NCI-H82 (cell line): ENCODE data around the gene FHDC1.
"Not testable (repeated sequence)": the region's sequence is repeated elsewhere in the genome, so short reads cannot be mapped to it uniquely, and the experiment has no call there.

ENCODE experiments used
- DNase-seq: peaks from one replicate; lab custom pipeline; 2025; lab: John Stamatoyannopoulos, UW

Gene FHDC1

DNA sequence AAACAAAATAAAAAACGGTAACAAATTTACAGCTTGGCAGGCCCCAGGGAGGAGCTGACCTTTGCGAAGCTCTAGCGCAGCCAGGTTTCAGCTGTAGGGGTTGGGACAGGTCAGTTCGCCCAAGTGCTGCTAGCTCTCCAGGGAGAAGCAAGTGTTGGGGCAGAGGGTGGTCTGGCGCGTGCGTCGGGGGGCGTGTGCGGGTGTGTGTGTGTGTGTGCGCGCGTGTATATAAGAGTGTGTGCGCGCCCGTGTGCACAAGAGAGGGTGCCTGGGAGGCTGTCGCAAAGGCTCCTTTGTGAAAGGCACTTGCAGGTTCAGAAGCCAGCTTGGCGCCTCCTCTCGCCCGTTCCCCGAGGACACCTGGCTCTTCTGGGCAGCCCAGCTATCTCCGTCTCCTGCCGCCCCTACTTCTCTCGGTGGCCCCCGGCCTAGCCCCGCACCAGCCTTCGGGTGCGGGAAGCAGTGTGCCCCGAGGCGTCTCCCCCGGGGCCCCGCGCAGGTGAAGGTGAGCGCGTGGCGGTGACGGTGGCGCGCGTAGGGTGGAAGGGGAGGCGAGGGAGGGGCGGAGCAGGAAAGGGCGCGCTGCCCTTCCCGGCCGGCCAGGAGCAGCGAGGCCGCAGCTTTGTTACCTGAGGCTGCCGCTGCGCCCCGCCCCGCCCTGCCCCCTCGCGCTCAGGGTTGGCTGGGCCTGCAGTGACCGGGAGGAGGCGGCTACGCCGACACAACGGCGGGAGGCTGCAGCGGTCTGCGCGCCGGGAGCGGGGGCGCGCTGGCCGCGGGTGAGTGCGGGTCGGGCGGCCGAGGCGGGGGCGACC lies at the start of gene FHDC1:
TSS of gene FHDC1 (plus strand) at position 693 of the 815 bp plus-strand sequence. CDS start 6,735 bp downstream, outside the sequence.
- peak; percentile 36 for DNase-seq

GRCh38 chr4:152887981-152888380 lies 48.1 kb upstream of the FHDC1 start:
- DNase-seq, result no peak

DNA sequence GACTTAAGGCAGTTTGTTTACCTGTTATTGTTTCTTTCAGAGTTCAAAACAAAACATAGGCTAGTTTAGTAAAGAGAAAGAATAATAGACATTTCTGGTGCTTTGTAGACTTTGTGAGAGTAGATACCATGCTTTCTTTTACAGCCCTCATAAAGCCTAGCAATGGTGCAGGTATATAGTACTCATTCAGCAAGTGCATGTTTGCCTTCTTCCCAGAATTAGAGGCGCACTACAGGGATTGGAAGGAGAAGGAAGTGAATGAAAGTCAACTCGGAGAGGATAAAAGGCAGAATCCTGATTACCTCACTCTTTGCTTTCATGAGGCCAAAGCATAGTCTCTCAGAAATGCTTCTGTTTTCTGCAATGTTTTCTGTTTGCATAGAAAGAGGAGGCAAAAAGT lies 43.1 kb upstream of the FHDC1 start:
- no peak for DNase-seq

DNA sequence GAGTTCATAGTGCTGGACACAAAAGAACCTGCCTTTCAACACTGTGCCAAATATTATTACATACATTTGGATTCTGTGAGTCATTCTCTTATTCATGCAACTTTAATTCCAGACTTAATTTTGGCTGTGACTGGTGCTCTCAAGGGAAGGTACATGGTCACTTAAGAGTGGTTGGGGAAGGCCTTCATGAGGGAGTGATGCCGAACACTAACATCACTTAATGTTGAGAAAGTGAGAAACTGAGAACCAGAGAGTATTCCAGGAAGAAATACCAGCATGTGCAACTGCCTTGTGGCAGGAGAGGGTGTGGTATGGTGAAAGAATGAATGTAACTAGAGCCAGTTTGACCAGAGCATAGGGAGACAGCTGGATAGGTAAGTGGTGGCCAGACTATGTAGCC lies 41.5 kb upstream of the FHDC1 start:
- no peak for DNase-seq

- no peak for DNase-seq
These were observed 39.3 kb upstream of the FHDC1 start for GRCh38 chr4:152896811-152897210.

DNA sequence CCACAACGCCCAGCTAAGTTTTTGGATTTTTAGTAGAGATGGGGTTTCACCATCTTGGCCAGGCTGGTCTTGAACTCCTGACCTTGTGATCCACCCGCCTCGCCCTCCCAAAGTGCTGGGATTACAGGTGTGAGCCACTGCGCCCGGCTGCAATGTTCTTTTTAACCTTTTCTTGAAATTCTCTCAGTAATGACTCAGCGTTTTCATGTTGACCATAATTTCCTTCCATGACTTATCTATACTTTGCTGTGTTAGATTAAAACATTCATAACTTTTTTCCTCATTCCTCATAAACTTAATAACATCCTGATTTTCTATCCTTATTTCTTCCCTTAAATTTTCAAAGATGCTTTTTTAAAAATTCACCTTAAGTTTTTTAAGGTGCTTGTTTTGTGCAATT lies 38.0 kb upstream of the FHDC1 start:
- DNase-seq, result not testable (repeated sequence)

- DNase-seq, result no peak
These were observed 37.5 kb upstream of the FHDC1 start for GRCh38 chr4:152898606-152899005.

GRCh38 chr4:152900395-152900794 lies 35.7 kb upstream of the FHDC1 start:
- DNase-seq, result no peak

- DNase-seq, result no peak
These were observed 34.9 kb upstream of the FHDC1 start for GRCh38 chr4:152901205-152901604.

- no peak for DNase-seq
These were observed 32.5 kb upstream of the FHDC1 start for GRCh38 chr4:152903658-152904057.

GRCh38 chr4:152909901-152910300 lies 26.2 kb upstream of the FHDC1 start:
- no peak for DNase-seq

- no peak for DNase-seq
These were observed 25.6 kb upstream of the FHDC1 start for GRCh38 chr4:152910521-152910920.

DNA sequence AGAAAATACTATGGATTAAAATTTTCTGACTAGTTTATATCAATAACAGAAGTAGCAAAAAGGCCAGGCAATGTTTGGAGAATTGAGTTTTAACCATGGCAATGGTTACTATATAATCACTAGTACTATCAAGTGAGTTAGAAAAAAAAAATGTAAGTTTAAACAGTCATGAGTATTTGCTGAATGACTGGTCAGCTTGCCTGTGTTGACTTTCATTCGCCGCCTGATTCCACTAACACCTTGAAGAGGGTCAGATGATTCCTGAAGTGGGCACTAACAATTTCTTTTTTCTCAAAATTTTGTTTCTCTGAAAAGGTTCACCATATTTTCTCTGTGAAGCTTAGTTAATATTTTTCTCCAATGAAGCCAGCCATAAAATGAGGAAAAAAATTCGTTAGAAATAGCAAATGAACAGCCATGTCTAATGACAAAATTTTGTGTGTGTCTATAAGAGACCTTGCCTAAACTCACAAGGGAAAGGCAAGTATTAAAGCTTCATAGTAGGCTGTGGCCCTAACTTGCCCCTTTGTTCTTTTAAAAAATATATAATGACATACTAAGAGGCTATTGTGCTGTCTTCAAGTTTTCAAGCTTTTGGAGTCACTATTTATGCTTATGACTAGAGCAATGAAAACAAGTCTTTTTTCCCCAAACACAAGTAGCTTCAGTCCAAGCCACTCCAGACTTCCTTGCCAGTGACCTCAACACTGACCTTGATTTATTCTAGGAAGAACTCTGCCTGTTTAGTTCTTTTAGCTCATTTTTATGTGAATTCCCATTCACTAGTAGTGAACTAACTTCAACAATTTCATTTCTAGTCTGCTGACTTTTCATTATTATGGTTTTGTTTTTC lies 18.4 kb upstream of the FHDC1 start:
- DNase-seq, result no peak

- DNase-seq, result no peak
These were observed 16.3 kb upstream of the FHDC1 start for GRCh38 chr4:152919826-152920225.

DNA sequence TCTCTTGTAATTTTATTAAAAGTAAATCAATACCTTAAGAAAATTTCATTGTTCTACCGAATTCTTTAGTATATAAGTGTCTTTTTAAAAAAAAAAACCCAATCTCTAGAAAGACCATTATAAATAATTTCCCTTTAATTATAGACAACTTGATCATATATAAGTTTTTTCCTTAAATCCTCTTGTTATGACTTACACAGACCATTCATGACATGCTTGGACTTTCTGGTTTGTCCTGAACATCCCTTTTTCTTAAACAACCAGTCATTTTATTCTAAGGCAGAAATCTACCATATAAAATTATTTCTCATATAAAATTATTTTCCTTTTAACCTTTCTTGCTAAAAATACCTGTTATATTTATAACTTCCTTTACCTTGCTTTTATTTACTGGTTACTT lies 15.4 kb upstream of the FHDC1 start:
- peak; percentile 50 for DNase-seq

DNA sequence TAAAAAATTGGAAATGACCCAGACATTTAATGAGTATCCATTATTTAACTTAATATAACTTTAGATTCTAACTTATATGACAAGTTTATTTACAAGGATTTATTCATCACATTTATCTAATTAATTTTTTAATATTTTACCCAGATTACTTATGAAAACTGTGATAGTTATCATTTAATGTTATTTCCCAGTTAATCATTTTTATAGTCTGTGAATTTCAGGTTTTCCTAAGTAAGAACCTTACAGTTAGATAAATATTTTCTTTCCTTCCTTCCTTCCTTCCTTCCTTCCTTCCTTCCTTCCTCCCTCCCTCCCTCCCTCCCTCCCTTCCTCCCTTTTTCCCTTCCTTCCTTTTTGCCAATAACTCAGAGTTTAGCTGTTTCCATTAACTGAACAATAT lies 14.8 kb upstream of the FHDC1 start:
- no peak for DNase-seq

GRCh38 chr4:152925851-152926250 lies 10.3 kb upstream of the FHDC1 start:
- no peak for DNase-seq

GRCh38 chr4:152926959-152927358 lies 9.2 kb upstream of the FHDC1 start:
- no peak for DNase-seq

GRCh38 chr4:152927737-152928136 lies 8.4 kb upstream of the FHDC1 start:
- no peak for DNase-seq

GRCh38 chr4:152928286-152928685 lies 7.8 kb upstream of the FHDC1 start:
- no peak for DNase-seq

- DNase-seq, result peak; percentile 66
These were observed 6.2 kb upstream of the FHDC1 start for GRCh38 chr4:152929888-152930287.

GRCh38 chr4:152935143-152935542 lies 980 bp upstream of the FHDC1 start:
- DNase-seq, result no peak
